GM12872 (cell line): ENCODE data around the gene CFAP90.

Experiments used
- CTCF ChIP-seq: IDR thresholded peaks from 3 replicates; pipeline ENCODE4 v1.5.1; 2011; ENCODE audit warnings: low read depth, mild to moderate bottlenecking, low read length, moderate library complexity; ENCODE audit not compliant: insufficient read depth

Gene CFAP90

DNA sequence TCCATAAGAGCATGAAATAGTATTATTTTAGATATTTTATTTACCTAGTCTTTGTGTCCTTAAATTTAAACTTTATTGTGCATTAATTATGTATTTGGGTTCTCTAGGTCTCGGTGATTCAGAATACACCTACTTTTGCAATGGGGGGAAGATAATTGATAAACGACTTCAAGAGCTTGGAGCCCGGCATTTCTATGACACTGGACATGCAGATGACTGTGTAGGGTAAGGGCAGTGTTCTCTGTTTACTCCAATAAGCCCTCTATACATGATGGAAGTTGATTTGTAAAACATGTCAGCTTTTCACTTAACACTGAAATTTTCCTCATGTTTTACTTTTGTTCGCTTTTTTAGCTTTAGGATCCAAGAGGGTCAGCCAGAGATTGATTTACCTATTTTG lies 24.2 kb upstream of the CFAP90 start:
- TF ChIP-seq CTCF, result no peak

DNA sequence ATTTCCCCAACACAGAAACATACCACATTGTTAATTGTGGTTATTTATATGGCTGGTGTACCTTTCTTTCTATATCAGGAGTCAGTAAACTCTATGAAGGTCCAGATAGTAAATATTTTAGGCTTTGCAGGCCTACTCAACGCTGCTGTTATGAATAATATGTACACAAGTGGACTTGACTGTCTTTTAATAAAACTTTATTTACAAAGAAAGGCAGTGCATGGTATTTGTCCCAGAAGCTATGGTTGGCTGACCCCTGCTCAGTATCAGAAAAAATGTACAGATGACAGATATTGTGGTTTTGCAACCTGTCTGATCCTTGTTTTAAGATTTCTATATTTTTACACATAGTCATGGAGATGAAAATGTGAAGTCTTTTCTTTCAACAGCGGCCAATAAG lies 23.7 kb upstream of the CFAP90 start:
- TF ChIP-seq CTCF, result no peak

DNA sequence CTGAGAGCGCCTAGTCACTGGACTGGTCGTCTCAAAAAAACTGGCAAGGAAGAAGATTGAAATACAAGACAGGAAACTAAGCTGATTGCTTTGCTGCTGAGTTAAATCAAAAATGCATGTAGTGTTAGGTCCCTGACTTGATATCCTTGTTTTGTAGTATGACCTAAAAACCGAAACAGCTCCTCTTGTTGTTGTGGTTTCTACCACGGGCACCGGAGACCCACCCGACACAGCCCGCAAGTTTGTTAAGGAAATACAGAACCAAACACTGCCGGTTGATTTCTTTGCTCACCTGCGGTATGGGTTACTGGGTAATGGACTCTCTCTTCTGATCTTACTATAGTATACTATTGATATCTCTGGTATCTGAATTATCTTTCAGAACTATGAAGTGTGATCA lies 22.3 kb upstream of the CFAP90 start:
- TF ChIP-seq CTCF, result no peak

DNA sequence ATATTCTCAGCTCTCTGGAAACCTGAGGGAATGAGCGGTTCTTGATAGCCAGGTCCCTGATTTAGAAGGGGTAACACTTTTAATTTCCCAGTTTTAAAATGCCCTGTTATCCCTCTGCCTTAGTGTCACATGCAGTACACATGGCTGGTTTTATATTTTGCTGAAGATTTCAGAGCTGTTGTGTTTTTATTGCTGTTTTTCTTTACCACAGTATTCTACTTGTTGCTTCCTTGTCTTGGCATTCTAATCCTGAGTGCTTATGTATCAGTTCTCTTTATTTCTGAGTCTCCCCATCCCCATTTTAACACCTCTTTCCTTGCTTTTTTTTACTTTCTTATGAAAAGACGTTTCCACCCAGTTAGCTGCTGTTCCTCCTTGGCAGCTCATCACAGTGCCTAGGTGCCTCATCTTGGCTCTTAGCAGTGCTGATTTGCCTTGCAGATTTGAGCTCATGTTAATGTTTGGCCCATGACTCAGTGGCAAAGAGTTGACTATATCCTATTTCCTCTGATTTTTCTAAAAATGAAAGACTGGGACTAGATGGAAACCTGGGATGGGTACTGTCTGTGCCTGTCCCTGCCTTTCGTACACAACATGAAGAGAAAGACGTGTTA lies 21.7 kb upstream of the CFAP90 start:
- TF ChIP-seq CTCF, result no peak

- TF ChIP-seq CTCF, result no peak
Measured at GRCh38 chr5:7871653-7872052, 20.7 kb upstream of the CFAP90 start.

DNA sequence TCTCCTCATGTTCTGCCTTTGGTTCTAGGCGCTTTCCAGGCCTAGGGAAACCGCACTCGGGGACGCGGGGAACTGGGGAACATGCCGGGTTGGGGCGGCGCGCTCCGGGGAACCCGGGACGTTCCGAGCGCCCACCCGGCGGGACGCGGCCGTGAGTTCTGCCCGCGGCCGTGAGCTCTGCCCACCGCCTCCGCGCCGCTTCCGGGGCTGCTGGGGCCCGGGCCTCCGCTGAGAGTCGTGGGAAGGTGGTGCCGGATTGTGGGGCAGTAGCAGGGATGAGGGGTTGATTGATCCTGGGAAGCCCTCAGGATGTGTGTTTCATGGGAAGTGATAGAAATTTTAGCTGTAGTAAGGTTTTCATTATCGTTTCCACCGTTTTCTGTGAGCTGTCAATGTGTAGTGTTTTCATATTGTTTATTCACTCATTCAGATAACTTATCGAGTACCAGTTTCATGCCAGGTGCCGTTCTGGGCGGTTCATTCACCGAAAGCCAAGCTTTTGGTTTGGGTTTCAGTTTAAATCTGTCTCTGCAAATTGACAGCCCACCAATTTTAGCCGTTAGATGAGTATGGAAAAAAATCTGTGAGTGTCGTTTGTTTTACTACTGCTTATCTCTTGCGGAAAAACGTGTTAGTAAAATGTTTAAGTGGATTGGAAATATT lies 18.7 kb upstream of the CFAP90 start:
- no peak for TF ChIP-seq CTCF

DNA sequence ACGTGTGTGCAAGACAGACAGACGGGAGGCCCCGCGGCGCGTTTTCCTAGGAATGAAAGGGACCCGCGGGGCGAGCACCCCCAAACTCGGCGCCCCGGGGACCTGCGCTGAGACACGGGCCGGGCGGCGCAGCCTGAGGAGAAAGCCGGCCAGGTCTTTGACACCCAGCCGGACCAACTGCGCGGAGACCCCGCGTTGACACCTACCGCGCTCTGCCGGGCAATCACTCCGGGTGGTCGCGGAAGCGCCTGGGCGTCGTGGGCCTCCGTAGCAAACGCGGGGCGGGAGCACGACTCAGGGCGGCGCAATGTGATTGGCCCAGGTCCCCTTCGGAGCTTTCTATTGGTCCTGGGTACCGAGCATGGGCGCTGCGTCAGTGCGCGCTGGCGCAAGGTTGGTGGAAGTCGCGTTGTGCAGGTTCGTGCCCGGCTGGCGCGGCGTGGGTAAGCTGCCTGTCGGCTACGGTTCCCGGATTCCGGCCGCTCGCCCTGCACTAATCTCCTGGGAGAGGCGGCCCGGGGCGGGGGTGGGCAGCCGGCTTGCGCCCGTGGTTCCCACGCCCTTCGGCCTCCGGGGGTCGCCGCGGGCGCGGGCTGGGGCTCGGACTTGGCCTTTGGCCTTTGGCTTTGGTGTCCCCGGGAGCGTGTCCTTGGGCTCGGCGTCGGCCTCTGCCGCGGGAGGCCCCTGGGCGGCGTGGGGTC lies 18.0 kb upstream of the CFAP90 start, which contains the start of the genes FASTKD3 and MTRR:
TSS of gene FASTKD3 (minus strand) at position 259 of the 701 bp plus-strand sequence. CDS start 948 bp downstream, outside the sequence.
TSS of gene MTRR (plus strand) at position 376 of the 701 bp plus-strand sequence. CDS start 1,647 bp downstream, outside the sequence.
- TF ChIP-seq CTCF, result no peak
